Ishikawa (cell line): Measurements from ENCODE around the gene RHOF.

ENCODE experiments used
- CEBPB ChIP-seq: IDR thresholded peaks from 2 replicates; pipeline ENCODE4 v1.6.1; 2012
- CREB1 ChIP-seq: IDR thresholded peaks from 2 replicates; pipeline ENCODE4 v1.6.1; 2012; ENCODE audit warnings: low read depth
- EGR1 ChIP-seq: IDR thresholded peaks from 2 replicates; pipeline ENCODE4 v1.6.1; 2012
- EP300 ChIP-seq: IDR thresholded peaks from 2 replicates; pipeline ENCODE4 v1.6.1; 2012; ENCODE audit warnings: borderline replicate concordance
- FOXM1 ChIP-seq: IDR thresholded peaks from 2 replicates; pipeline ENCODE4 v1.6.1; 2012; ENCODE audit warnings: low read depth, borderline replicate concordance
- MAX ChIP-seq: IDR thresholded peaks from 2 replicates; pipeline ENCODE4 v1.6.1; 2012
- NFIC ChIP-seq: IDR thresholded peaks from 2 replicates; pipeline ENCODE4 v1.6.1; 2012
- RAD21 ChIP-seq: IDR thresholded peaks from 2 replicates; pipeline ENCODE4 v1.6.1; 2012; ENCODE audit warnings: low read depth
- REST ChIP-seq: IDR thresholded peaks from 2 replicates; pipeline ENCODE4 v1.6.1; 2012; ENCODE audit warnings: low read depth, mild to moderate bottlenecking
- TAF1 ChIP-seq: IDR thresholded peaks from 2 replicates; pipeline ENCODE4 v1.6.1; 2012; ENCODE audit warnings: low read depth, mild to moderate bottlenecking
- TCF12 ChIP-seq: IDR thresholded peaks from 2 replicates; pipeline ENCODE4 v1.6.1; 2012; ENCODE audit warnings: low read depth
- TEAD4 ChIP-seq: IDR thresholded peaks from 2 replicates; pipeline ENCODE4 v1.6.1; 2012
- USF1 ChIP-seq: IDR thresholded peaks from 2 replicates; pipeline ENCODE4 v1.6.1; 2012
- YY1 ChIP-seq: IDR thresholded peaks from 2 replicates; pipeline ENCODE4 v1.6.1; 2012; ENCODE audit warnings: low read depth
- ZBTB7A ChIP-seq: IDR thresholded peaks from 2 replicates; pipeline ENCODE4 v1.6.1; 2012; ENCODE audit warnings: low read depth

RHOF gene

GRCh38 chr12:121826318-121827150 is 33.0 kb upstream of the RHOF start:
- TF ChIP-seq YY1 (no peak), REST (no peak), TAF1 (no peak), RAD21 (no peak), EGR1 (no peak), NFIC (no peak), TCF12 (no peak), TEAD4 (no peak), CEBPB (no peak), USF1 (no peak), FOXM1 (no peak), CREB1 (no peak), ZBTB7A (no peak)

GRCh38 chr12:121825041-121825523 is 31.6 kb upstream of the RHOF start:
- TF ChIP-seq FOXM1, result no peak
- no peak for TF ChIP-seq YY1
- no peak for TF ChIP-seq NFIC
- no peak for TF ChIP-seq MAX
- no peak for TF ChIP-seq TCF12
- TF ChIP-seq CREB1, result no peak
- TF ChIP-seq USF1, result no peak
- no peak for TF ChIP-seq EP300
- TF ChIP-seq EGR1, result no peak
- TF ChIP-seq REST, result no peak
- TF ChIP-seq TAF1, result no peak
- no peak for TF ChIP-seq RAD21
- TF ChIP-seq TEAD4, result no peak
- no peak for TF ChIP-seq CEBPB
- TF ChIP-seq ZBTB7A, result no peak

GRCh38 chr12:121823727-121824115 is 30.2 kb upstream of the RHOF start:
- TF ChIP-seq ZBTB7A (no peak), TEAD4 (no peak), YY1 (no peak), TCF12 (no peak), EGR1 (no peak), NFIC (no peak), EP300 (no peak), MAX (no peak), CEBPB (no peak), REST (no peak), USF1 (no peak)
